Activated CD4-positive, alpha-beta T cell treated with anti-CD3 and anti-CD28 coated beads for 48 hours (primary cell): ENCODE measurements around the gene CCDC142.
A peak's percentile ranks its signal among the peaks of the same experiment; 100 is the strongest.
"Not testable (repeated sequence)": the region's sequence is repeated elsewhere in the genome, so short reads cannot be mapped to it uniquely, and the experiment has no call there.

Source experiments
- DNase-seq: peaks from one replicate; pipeline ENCODE4 v3.0.0-alpha.2; 2020

CCDC142 gene

DNA sequence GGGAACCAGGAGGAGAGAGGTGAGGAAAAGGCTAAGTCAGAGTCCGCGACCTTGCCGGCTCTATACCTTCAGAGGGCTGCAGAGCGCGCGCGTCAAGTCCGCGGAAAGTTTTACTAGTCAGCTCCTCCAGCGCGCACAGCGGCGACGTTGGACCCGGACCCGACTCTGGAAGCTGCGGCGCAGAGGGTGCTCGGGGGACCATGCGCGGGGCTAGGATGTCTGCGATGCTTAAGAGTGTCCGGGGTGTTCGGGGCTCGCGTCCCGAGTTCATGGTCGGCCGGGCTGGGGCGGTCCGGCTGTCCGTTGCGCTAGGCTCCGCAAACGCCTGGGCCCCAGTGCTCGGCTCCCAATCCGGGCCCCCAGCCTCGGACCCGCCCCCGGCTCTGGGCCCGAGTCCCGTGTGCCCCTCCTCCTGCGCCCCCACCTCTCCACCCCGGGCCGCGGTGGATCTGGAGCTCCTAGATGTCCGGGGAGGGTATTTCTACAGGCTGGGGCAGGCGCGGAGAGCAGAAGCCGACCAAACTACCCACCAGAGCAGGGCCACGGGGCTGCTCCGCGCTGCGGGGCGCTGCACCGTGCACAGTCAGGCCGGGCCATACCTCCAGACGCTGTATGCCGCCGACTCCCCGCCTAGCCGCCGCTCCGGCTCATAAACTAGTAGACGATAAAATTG is 16.6 kb upstream of the CCDC142 start, which contains the start of gene LBX2:
TSS of gene LBX2 (minus strand) at position 337 of the 673 bp plus-strand sequence. CDS start at position 271, 66 bp downstream.
- peak; percentile 66 for DNase-seq

- DNase-seq = peak; percentile 51
Measured at GRCh38 chr2:74498500-74499266, 15.9 kb upstream of the CCDC142 start.

DNA sequence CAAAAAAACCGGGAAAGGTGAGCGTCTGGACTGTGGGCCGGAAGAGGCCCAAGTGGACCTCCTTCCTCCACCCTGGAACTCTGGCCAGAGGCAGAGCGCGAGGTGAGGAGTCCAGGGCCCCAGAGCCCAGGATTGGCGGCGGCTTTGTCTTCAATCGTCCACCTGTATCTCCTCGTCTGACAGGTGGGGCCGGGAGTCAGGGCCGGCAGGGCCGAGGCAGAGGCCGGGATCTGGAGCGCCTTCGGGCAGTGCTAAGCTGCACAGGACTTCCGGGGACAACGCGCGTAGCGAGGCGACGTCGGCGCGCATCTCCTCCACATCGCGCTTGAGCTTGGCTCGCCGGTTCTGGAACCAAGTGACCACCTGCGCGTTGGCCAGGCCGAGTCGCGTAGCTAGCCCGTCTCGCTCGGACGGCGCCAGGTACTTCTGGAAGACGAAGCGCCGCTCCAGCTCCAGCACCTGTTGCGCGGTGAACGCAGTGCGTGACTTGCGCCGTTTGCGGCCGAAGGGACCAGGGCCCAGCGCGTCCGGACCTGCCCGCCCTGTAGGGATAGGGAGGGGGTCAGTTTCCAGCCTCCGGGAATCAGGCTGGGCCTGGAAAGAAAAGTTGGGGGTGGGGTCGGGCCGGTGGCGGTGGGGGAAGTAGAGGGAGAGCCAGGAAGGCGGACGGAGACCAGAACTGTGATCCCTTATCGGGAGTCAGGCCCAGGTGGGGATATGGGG is 15.1 kb upstream of the CCDC142 start:
- DNase-seq = peak; percentile 42

GRCh38 chr2:74496997-74497776 is 14.4 kb upstream of the CCDC142 start:
- DNase-seq = no peak

DNA sequence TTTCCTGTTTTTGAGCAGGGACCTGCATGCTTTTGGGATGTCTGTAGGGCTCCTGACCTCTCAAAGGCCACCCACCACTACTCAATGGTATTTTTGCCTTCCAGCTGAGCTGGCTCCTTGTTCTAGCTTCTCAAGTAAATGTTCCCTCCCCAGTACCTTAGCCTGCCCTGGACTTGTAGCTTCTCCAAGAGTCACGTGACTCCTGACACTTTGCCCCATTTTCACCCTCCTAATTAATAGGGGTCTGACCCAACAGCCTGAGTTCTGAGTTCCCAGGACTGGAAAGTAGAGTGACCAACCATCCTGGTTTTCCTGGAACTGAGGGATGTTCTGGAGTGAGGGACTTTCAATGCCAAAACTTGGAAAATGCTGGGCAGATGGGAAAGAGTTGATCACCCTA is 12.6 kb upstream of the CCDC142 start:
- DNase-seq = no peak

GRCh38 chr2:74493546-74493945 is 10.7 kb upstream of the CCDC142 start:
- DNase-seq = no peak

GRCh38 chr2:74491648-74492544 is 9.1 kb upstream of the CCDC142 start:
- no peak for DNase-seq

GRCh38 chr2:74489906-74490305 is 7.1 kb upstream of the CCDC142 start:
- DNase-seq = no peak

DNA sequence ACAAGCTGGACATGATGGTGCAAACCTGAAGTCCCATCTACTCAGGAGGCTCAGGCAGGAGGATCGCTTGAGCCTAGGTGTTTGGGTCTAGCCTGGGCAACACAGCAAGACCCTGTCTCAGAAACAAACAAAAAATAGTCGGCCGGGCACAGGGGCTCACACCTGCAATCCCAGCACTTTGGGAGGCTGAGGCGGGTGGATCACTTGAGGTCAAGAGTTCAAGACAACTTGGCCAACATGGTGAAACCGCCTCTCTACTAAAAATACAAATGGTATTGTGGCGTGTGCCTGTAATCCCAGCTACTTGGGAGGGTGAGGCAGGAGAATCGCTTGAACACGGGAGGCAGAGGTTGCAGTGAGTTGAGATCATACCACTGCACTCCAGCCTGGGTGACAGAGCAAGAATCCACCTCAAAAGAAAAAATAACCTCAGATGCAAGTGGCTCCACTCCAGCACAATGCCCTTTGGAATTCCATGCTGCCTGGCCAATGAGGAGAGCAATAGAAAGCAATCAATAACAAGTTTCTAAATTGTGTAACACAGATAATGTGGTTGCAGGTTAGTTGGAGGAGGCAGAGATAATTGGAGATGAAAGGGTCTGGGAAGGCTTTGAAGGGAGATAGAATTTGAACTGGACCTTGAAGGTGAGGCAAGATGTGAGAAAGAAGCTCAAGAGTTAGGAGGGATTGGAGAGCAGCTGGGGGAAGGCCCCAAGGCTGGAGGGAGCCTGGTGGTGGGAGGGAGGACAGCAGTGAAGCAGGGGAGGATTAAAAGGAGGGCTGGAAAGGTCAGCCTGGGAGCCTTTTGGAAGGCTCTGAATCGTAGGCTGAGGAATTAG is 6.1 kb upstream of the CCDC142 start:
- no peak for DNase-seq

DNA sequence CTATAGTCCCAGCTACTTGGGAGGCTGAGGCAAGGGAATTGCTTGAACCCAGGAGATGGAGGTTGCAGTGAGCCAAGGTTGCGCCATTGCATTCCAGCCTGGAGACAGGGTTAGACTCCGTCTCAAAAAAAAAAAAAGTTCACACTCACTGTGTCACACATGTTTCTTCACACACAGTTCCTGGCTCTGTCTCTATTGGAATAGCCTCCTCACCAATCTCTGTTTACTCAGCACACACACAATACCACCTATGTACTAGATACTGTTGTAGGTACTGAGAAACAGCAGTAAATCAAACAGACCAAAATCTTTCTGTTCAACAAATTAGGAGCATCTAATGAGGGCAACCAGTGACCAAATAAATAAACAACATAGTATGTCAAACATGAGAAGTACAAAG is 3.3 kb upstream of the CCDC142 start:
- DNase-seq = no peak

DNA sequence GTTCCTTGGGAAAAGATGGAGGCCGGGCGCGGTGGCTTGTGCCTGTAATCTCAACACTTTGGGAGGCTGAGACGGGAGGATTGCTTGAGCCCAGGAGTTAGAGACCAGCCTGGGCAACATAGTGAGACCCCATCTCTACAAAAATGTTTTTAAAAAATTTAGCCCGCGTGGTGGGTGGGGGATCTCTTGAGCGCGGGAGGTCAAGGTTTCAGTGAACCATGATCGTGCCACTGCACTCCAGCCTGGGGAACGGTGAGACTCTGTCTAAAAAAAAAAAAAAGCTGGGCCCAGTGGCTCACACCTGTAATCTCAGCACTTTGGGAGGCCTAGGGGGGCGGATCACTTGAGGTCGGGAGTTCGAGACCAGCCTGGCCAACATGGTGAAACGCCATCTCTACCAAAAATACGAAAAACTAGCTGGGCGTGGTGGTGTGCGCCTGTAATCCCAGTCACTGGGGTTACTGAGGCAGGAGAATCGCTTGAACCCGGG is 922 bp upstream of the CCDC142 start:
- DNase-seq = not testable (repeated sequence)

DNA sequence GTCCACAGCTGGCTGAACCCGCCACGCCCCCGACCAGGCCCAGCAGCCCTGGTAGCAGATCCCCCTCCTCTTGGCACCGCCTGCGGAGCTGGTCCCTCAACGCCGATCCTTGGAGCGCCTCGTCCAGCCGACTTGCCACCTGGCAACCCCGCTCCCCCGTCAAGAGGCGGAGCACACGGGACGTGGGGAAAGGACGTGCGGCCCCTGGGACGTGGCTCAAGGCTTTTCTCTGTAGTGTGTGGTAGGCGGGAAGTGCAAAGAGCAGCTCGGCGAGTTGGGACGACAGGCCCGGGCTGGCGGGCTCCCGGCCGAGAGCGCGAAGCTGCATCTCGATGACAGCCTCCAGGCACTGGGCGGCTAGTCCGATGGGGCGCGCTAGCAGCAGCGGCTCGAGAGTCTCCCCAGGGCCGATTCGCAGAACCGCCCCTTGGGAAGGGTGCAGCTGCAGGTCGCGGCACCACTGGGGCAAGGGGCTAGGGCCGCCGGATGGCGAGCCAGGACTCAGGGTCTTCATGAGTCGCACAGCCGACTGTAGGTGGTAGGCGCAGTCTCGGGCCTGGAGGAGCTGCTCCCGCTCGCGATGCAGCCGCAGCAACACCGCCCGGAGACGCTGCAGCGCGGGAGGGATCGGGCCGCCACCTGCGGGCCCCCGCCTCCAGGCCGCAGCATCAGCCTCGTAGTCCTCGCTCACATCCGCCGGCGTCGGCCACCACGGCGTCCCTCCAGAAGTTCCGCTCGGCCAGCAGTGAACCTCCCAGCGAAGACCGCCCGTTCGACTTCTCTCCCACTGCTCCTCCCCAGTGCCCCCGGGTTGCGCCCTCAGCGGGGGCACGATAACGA is 617 bp downstream of the CCDC142 start:
- DNase-seq = peak; percentile 70

GRCh38 chr2:74481431-74481830 is 1.4 kb downstream of the CCDC142 start:
- no peak for DNase-seq

DNA sequence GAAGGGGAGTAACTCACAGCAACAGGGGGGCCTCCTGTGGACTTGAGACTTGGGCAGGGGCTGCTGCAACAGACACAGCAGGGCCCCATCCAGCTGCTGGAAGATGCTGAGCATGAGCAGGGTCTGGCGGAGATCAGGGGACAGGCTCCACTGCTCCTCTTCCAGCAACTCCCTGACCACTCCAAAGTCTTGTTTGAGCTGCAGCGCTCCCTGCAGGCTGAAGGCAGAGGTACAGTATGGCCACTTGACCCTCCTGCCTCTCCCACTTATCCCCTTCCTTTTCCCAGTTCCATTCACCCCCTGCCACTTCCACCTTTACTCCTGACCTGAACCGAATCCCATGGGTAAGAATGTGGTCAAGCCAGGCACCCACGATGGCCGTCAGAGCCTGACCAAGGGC is 7.9 kb downstream of the CCDC142 start:
- DNase-seq = no peak

DNA sequence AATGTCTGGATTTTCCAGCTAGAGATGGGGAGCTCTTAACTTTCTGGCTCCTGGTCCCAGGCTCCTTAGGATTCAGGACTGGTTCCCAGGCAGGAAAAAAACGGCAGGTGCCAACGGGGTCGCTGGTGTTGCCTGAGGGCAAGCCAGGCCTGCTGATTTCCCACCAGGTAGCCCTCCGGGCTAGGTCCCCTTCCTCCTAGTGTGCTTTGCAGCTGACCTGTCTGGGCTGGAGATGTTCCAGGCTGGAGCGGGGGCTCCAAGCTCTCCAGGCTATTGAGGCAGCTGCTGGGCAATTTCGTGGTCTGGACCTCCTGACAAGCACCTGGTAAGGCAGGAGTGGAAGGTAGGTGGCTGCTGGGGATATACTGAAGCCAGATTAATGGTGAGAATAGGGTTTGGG is 8.3 kb downstream of the CCDC142 start:
- DNase-seq = no peak

- no peak for DNase-seq
Measured at GRCh38 chr2:74472945-74473258, 9.9 kb downstream of the CCDC142 start.

- DNase-seq = peak; percentile 97
Measured at GRCh38 chr2:74472086-74472944, 10.5 kb downstream of the CCDC142 start, which contains the start of gene MRPL53. Gene MRPL53, minus strand, starts transcription at chr2:74472680. Its CDS starts 20 bp downstream, at chr2:74472660.

GRCh38 chr2:74471332-74472065 is 11.3 kb downstream of the CCDC142 start:
- no peak for DNase-seq
